CD4-positive, alpha-beta T cell treated with Interleukin-21 for 1 hour (primary cell): Measurements from ENCODE around the gene MAP3K14.

Source experiments
- DNase-seq: peaks from one replicate; pipeline ENCODE4 v3.0.0-alpha.2; 2020

The MAP3K14 gene

DNA sequence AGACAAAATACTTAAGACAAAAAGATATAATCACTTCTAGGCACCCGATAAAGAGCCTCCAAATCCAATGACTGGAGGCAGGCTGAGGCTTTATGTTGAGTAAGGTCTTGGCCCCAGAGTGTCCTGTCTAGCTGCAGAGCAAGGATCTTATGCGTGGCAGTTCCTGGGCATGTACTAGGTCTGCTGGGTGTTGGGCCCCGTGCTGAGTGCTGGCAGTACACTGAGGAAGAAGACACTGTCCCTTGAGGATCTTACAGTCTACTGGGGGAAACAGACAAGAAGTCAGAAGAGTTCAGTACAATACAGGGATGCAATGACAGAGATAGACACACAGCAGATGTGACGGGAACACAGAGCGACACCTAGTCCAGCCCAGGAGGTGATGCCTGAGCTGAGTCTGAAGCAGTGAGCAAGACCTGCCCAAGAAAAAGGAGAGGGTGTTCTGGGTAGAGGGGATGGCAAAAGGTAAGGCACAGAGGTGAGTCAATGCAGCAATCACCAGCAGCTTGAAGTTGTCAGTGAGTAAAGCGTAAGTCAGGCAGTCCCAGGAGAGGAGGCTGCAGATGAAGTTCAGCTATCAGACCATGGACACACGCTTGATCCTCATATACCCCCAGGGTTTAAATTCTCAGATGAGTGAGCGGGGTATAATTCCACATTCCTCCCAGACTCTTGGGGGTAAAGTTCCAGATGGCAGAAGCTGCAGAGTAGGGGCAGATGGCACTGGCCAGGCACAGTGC is 18.1 kb downstream of the MAP3K14 start:
- no peak for DNase-seq

DNA sequence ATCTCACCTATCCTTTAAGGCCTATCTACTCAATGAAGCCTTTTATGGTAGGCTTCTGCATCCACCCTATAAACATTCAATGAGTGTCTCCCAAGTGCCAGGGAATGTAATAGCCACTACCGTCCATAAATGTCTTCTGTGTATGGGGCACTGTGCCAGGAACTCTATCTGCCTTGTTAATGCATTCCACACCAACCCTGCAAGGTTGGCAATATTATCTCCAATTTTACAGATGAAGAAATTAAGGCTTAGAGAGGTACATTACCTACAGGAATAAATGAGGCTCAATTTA is 20.0 kb downstream of the MAP3K14 start:
- no peak for DNase-seq

DNA sequence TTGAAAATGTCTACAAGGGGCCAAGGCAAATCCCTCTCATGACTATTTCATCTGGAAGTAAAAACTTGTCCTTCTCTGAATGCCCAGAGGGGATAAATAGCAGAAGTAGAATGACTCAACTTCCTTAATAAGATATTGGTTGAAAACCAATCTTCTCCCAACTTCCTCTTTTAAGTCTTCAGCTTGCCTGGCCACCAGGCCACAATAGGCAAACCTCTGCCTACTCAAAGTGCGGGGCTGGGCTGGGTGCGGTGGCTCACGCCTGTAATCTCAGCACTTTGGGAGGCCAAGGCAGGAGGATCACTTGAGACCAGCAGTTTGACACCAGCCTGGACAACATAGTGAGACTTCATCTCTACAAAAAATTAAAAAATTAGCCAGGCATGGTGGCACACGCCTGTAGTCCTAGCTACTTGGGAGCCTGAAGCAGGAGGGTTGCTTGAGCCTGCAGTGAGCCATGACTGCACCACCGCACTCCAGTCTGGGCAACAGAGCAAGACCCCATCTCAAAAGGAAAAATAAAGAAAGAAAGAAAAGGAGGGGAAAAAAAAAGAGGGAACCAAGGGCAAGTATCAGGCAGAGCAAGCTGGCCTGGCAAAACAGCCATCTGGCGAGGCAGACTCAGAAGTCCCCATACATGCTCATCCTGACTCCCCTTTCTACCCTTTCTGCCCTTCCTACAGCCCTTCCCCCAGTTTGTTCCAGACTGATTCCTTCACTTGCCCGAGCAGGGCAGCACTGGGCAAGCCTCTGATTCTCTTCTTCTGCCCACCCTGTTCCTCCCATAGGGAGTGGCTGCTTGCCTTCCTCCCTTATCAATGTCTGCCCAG is 20.6 kb downstream of the MAP3K14 start:
- peak; percentile 17 for DNase-seq

DNA sequence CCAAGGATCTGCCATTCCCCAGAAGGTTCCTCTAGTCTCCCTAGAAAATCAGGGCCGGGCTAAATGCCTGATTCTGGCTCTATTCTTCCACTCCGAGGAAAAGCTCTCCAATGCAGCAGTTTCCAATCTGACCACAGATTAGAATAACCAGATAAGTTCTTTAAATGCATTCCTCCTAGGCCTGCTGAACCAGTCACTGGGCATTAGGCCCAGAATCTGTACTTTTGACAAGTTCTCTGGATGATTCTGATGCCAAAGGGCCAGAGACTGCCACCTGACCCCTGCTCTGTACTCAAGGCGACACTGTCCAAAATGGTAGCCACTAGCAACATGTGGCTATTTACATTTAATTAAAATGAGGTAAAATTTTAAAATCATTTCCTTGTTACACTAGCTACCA is 22.3 kb downstream of the MAP3K14 start:
- no peak for DNase-seq

DNA sequence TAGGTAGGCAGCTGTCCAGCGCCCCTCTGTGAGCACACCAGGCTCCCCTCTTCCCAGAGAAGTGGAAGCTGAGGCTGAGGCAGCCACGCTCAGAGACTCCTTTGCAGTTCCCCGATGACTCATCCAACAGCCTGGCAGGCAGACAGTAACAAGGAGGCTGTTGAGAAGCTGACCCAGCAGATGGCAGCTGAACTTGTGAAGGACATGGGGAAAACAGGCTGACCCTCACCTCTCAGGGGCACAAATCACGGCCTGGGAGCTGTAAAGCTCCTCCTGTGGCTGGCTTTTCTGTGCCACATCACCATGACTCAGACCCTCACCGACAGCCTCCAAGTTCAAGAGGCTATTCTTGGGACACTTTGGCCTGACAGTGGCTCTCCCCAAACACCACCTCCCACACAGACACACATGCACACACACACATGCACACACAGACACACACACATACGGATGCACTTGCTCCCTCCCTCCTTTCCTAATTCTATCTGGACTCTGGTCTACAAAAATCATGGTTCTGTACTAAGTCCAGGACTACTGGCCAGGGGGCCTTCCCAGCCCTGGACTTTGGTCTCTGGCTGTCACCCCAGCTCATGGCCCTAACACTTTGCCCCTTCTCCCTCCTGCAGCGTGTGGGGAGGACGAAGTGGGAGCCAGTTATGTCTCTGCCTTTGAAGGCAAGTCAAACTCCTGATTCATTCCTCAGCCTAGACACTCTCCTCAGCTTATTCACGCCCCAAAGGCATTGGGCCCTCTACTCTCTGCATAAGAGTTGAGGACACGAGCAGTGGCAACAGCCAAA is 23.2 kb downstream of the MAP3K14 start:
- DNase-seq, result no peak

DNA sequence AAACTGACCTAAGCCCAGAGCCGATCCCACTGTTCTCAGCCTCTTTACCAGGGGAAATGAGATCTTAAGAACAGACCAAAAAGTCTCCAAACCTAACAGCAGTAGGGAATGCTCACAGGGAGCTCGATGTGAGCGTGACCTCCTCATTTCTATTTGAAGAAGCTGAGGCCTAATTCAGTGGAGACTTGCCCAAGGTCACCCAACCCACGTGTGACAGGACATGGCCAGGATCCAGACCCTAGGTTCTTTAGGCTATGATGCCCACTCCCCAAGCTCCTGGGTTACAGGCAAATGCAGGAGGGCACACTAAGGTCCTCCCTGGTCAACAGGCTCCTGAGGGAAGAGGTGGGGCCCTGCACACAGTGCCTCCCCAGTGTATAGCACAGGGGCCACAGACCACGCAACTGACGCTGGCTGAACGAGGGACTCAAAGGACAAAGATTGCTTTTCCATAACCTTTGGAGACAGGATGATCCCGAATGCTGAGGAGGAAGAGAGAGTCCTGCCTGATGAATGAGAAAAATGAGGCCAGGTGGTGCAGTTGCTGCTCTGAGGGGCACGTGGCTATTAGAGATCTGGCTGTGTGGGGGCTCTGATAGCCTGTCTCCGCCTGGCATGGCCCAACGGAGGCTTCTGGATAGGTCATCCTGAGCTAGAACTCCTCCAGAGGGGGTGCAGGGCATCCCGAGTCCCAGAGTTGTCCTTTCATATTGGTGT is 24.0 kb downstream of the MAP3K14 start:
- DNase-seq, result no peak

DNA sequence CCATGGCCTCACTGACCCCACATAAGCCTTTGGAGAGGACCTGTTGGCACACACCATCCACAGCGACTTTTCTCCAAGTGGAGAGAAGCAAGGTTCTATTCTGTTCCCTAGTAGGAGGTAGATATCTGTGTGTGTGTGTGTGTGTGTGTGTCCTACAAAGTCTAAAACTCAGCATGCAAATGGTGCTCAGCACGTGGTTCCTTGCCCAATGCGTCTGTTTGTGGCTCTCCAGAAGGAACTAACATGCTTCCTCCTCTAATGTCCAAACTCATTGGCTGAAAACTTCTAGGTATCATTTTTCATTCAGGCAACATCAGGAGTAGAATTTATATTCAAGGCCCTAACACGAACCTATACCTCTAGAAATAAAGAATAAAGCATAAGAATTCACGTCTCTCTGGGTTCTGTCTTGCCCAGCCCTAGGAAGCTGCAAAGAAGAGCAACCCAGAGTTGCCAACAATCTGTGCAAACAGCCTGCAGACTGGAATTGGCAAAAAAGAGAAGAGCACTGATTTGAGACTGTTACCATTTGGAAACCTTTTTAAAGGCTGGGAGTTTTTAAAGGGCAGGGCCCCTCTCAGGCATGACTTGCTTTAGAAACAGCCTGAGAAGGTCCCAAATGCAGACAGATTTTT is 25.5 kb downstream of the MAP3K14 start:
- DNase-seq, result no peak

DNA sequence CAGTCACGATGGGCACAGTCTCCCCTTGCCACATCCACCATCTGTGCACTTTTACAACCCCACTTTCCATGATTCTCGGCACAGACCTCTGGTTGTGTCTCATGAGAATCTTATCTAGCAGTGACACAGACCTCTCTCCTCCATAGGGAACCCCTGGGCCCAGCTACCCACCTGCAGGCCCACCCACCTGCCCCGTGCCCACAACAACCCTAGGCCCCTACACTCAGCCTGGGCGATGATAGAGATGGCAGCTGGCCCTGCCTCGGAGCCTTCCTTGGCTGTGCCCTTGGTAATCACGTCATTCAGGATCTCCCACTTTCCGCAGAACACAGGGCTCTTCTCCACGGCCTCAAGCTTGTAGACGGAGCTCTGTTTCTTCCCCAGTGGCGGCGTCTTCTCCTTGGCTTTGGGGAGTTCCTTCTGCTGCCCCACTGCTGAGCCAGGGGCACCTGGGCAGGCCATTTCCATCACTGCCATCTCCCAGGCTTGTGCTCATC is 26.5 kb downstream of the MAP3K14 start:
- DNase-seq, result no peak

DNA sequence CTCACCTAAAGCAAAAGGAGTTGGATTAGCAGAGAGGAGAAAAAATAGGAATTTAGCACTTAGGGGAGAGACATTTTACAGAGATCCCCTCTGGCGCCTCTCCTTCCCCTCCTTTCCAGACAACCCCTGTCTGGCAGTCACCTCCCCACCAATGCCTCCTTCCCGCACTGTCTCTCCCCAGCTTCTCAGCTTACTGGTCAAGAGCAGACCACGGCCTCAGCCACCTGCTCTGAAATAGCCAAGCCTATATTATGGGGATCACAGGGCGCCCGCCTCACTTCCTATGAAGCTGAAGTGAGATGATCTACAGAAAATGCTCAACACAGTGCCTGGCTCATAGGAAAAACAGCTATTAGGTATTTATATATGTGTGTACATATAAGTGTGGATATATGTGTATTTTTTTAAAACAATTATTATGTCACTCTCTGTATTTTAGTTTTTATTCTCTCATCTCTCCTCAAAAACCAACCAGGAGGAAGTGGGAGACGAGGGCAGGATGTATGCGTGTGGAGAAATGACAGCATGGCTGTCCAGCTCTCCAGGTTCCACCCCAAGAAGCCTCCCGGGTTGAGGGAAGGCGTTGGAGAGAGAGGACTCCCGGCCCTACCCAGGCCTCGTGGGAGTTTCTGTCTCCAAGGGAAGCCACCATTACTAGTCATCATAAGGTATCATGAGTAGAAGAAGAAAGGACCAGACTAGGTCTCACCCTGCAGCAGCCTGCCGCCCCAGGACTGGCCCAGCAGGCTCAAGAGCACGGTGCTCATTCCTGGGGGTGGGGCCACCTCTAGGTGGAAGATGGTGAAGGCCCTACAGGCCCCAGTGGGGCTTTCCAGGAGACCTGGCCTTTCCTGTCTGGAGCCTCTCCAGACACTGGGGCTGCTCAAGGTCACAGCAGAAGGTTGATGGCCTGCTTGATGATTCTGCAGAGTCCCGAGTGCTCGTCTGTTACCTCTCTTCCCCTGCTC is 27.2 kb downstream of the MAP3K14 start:
- no peak for DNase-seq

DNA sequence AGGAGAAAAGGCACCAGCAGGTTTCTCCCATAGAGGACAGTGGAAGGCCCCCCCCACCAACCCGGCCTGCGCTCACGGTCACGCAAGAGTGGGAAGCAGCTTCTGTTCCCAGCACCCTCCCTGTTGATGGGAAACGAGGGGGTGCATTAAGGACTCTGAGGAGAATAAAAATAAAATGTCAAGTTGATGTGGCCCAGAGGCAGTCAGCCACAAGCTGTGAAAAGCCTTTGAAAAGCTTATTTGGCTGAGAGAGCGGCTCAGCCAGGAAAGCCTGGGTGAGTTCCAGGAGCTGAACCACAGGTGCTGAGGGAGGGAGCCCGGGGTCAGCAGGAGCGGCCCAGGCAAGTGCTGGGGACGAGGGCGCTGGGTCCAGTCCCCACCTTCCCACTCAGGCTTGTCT is 28.0 kb downstream of the MAP3K14 start:
- no peak for DNase-seq

DNA sequence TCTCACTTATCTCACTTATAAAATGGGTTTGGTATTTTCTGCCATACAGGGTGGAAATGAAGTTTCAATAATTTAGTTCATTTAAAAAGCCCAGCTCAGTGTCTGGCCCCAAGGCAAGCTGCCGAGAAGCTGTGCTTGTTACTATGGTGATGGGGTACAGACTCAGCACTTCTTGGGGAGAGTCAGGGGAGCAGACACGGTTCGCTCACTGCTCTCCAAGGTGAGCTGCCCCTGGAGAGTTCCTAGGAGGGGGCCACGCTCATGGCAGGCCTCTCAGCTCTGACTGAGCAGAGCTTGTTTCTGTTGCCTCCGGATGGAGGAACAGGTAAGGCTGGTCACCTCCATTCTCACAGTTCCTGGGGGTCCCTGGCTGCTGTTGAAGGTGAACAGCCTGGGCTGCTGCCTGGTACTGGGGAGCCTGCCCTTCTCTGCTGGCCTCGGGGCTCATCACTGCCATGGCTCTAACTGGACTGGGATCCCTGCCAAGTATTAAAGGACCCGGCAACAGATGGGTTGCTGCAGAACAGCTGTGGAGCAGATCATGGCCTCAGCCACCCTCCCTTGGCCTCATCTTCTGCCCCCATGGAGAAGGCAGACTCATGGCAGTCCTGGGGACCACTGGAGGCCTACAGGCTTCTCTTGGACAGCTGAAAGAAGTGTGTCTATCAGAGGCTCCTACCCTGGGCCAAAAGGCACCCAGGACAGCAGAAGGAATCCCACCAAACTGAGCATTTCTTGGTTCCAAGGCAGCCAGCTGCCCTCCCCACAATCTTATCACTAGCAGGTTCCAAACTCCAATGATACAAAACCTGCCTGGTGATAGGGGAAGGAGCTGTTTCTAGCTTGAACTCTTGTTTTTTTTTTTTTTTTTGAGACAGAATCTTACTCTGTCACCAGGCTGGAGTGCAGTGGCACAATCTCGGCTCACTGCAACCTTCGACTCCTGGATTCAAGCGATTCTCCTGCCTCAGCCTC is 29.0 kb downstream of the MAP3K14 start:
- DNase-seq, result no peak

DNA sequence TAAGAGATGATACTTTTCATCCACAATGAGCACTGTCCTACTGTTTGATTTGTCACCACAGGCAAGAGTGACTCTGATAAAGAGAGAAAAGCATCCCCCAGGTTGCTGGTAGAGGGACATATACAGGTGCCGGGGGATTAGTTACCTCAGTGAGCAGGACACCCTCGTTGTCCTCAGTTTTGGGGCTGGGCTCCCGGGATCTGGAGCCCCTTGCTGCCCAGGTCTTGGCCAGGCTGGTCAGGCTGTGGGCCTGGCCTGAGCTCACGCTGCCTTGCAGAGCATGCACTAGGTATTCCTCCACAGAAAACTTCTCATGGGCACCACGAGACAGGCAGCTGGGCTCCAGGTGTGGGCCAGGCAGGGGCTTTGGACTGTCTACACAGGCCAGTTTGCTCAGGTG is 30.5 kb downstream of the MAP3K14 start:
- no peak for DNase-seq

DNA sequence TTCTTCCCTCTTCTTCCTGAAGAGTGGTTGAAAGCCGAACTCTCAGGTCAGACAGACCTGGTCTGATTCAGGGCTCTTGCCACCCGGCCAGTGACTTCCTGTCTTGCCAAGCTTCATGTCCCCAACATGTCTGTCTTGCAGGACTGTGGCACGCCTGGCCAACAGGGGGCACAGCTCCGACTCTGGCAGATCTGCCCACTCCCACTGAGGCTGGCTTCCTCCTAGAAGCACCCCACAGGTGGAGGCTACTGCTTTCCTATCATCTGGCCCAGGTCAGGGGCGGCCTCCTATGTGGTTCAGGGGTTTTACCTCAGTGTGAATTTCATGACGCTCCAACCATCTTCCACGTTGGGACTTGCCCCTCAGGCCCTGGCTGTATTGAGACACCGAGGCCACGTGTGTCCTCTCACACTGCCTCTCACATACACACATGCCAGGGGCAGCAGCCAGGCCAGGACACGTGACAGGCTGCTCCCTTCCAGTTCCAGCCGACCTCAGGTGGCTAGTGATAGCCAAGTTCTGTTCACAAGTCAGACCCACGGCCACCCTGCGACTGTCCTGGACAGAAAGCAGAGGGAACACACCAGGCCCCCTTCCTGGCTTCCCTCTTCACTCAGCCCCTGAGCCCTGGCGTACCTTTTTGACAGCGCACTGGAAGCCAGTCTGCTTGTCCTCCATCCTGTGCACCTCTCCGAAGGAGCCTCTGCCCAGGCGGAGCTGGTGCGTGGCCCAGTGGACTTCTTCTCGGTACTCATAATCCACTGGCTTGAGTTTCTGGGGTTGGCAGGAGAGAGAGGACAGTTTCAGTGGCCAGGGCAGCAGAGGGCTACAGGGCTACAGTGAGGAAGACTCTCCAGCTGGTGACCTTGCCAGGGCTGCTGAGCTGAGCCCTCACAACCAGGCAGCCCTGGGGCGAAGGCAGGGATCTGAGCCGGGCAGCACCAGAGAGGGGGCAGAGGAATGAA is 32.4 kb downstream of the MAP3K14 start:
- DNase-seq, result peak; percentile 39

DNA sequence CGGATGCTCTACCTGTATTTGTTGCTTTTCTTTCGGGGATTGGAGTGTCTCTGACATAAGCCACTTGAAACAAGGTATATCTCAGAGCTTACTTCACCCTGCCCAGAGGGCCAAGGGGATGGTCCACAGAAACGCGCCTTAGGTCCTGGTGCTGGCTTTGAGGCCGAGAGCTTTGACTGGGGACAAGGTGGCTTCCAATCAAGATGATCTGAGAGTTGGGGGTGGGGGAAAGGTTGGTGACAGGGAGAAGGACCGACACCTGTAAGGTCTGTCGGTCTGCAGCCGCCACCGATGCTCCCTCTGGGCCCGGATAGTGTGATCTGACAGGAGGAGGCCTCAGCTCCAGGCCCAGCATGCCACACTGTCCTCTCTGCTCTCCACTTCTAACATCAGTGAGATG is 33.1 kb downstream of the MAP3K14 start:
- DNase-seq, result no peak

DNA sequence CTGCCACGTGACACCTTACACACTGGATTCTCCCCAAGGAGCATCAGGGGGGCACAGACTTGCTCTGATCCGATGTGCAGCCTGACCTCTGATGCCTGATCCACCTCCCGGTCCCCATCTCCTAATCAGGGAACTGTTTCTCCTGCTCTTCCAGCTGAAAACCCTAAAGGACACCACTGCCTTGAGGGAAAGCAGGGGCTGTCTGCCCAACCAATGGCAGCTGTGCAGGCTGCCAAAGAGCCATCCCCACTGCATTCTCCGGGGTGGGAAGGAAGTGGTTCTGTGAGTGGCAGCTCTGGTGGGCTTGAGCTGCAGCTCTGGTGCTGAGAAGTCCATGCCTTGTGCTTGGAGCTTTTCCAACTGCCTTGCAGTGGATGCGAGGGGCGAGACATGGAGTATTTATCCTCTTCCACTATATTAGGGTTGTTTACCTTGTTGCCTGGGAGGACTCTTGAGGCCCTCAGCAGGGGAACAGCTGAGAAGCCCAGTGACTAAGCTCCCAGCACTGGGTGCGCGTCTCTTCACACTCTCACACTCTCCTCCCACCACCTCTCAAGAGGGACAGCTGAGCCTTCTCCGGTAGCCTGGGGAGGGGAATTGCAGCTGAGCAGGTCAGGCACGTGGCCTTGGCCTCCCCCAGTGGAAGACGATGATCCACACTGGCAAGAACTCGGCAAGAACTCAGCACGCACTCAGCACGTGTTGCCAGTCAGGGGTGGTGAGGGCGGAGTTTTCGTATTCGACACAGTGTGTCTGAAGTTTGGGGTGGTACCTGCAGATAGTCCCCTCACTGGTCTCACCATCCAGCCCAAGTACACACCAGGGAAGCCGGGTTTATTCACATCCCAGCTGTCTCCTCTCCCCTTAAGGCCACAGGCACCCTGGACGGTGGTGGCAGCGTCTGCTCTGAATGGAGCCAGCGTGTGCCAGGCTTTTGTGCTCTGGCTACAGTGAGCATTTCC is 33.9 kb downstream of the MAP3K14 start:
- no peak for DNase-seq

DNA sequence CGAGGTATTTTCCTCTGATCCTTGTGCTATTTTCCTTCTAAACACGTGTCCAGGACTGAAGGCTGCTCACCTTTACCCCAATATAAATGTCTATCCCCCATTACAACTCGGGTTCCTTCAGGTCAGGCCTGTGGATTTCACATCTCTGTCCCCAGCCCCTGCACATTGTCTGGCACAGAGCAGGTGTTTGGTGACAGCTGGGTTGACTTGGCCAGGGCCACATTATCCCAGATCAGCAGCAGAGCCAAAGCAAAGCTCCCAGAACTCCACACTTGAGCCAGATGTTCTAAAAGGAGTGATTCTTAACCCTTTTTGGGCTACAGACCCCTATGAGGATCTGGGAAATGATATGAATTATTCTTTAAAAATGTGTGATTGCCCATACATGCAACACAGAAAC is 36.9 kb downstream of the MAP3K14 start:
- no peak for DNase-seq

DNA sequence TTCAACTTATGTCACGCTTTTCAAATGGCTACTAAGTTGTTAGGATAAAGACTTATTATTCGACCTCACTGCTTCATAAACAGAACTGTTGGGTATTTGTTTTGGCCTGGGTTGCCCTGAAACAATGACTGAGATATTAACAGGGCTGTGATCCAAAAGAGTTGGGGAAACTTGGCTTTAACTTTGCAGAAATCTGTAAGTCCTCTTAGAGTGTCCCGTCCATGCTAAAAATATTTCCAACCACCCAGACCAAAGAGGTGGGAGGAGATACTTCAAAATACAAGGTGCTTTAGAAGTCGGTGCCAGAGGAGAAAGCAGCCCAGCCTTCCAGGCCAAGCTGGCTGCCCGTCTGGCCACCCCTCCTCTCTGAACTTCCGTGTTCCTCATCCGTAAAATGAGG is 38.8 kb downstream of the MAP3K14 start:
- DNase-seq, result no peak
